Stimulated activated naive CD8-positive, alpha-beta T cell treated with anti-CD3 and anti-CD28 coated beads, Interleukin-15, amount 100 ng/mL, for 72 hours (primary cell): ENCODE data around the gene GPATCH4.

Experiments
- ATAC-seq: fragments of 150-1000 bp; cut with Tn5 transposase; 2 replicates; pipeline ENCODE4 v1.10.0; 2021; ENCODE audit warnings: mild to moderate bottlenecking, moderate library complexity
- DNase-seq, 2 donors: peaks; one replicate each; pipeline ENCODE4 v3.0.0; 2021 to 2022
- H3K27ac Mint-ChIP-seq, 2 donors: one replicate each; pipeline ENCODE4 v1.8.0; 2022; ENCODE audit warnings: mild to moderate bottlenecking in 2 of 2, mixed read lengths in 2 of 2, moderate library complexity in 2 of 2
- H3K27me3 Mint-ChIP-seq: one replicate; pipeline ENCODE4 v1.8.0; 2022; ENCODE audit warnings: mixed read lengths
- H3K4me1 Mint-ChIP-seq: one replicate; pipeline ENCODE4 v1.8.0; 2022; ENCODE audit warnings: mild to moderate bottlenecking, mixed read lengths
- H3K4me3 Mint-ChIP-seq, 2 donors: one replicate each; pipeline ENCODE4 v1.8.0; 2022; ENCODE audit warnings: mild to moderate bottlenecking in 2 of 2, mixed read lengths in 2 of 2, moderate library complexity in 1 of 2
- H3K9me3 Mint-ChIP-seq, 2 donors: one replicate each; pipeline ENCODE4 v1.8.0; 2022; ENCODE audit warnings: mixed read lengths in 2 of 2

The GPATCH4 gene

DNA sequence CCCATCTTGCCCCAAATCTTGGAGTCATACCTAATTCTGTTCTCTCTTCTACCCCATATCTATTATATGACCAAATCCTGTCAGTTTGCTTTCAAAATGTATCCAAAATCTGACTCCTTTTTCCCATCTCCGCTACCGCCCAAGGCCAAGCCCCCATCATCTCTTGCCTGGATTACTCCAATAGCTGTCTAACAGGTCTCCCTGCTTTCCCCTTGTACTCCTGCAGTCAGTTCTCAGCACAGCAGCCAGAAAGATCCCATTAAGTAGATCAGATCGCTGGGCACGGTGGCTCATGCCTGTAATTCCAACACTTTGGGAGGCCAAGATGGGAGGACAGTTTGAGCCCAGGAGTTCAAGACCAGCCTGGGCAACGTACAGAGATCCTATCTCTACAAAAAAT, 48.8 kb downstream of the GPATCH4 start:
- H3K27me3 Mint-ChIP-seq, result no peaks in the 10 kb centered on the region
- DNase-seq, result no peak
- no peaks in the 10 kb centered on the region for H3K9me3 Mint-ChIP-seq
- H3K4me3 Mint-ChIP-seq, result no peak overlapping the region
- H3K4me1 Mint-ChIP-seq, result no peaks in the 10 kb centered on the region
- ATAC-seq, result no peak
- H3K27ac Mint-ChIP-seq, result no peak overlapping the region

DNA sequence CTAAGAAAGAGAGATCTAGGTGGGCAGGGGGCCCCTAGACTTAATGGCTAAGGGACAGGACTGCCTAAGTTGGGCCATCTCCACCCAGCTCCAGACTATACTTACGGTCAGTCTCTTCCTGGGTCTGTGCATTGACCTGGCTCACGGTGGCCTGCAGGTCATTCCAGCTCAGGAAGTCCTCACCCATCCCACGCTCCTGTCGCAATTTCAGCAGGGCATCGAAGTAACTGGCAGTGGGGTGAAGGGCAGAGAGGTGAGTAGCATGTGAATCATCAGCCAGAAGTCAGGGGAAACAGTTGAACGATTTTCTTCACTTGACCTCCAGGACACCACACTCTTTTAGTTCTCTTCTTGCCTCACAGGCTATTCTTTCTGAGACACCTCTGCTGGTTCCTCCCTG, 49.4 kb downstream of the GPATCH4 start:
- Mint-ChIP-seq H3K27ac (no peak overlapping the region), H3K4me3 (no peak overlapping the region), H3K4me1 (no peaks in the 10 kb centered on the region), H3K27me3 (no peaks in the 10 kb centered on the region), H3K9me3 (no peaks in the 10 kb centered on the region)
- ATAC-seq, result no peak
- DNase-seq, result no peak

DNA sequence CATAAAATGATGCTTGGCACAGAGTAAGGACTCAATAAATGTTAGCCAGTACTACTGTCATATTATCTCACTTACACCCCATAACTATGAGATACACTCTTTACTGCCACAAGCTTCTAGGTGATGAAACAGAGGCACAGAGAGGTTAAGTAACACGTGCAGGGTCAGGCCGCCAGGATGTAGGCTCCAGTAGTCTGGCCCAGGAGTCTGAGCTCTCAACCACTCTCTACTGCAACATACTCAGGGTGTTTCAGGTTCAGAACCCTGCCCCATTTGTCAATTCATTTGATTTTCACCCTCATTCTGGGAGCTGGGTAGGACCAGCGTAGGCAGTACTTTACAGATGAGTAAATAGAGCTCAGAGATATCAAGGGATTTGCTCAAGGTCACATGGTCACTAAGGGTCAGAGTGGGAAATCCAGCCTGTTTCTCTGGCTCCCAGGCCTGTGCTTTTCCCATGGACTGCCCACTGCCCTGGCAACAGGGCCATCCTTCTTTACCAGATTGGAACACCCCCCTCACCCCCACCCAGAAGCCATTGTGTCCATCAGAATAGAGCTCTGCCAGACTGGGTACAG, 50.1 kb downstream of the GPATCH4 start:
- no peak overlapping the region for H3K4me3 Mint-ChIP-seq
- no peaks in the 10 kb centered on the region for H3K4me1 Mint-ChIP-seq
- H3K9me3 Mint-ChIP-seq, result no peaks in the 10 kb centered on the region
- DNase-seq (no peak), ATAC-seq (no peak)
- H3K27me3 Mint-ChIP-seq, result no peaks in the 10 kb centered on the region
- no peak overlapping the region for H3K27ac Mint-ChIP-seq

DNA sequence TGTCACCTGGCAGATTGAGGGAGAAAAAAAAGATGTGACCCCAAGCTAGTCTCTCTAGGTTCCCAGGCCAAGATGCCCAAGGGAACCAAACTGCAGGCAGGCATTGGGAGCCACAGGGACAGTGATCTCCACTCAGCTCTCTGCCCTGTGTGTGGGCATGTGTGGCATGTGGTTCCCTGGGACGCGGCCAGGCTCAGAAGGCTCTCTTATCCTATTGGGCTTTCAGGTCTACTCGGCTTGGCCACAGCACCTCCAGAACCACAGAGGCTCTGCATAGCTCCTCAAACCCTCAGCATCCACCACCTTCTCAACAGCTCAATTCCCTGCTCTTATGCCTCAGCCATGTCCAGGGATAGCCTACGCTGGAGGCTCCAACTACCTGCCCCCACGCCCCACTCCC, 50.9 kb downstream of the GPATCH4 start:
- ATAC-seq (no peak), DNase-seq (no peak)
- no peaks in the 10 kb centered on the region for H3K4me1 Mint-ChIP-seq
- no peaks in the 10 kb centered on the region for H3K9me3 Mint-ChIP-seq
- H3K27ac Mint-ChIP-seq, result no peak overlapping the region
- H3K4me3 Mint-ChIP-seq, result no peak overlapping the region
- no peaks in the 10 kb centered on the region for H3K27me3 Mint-ChIP-seq

DNA sequence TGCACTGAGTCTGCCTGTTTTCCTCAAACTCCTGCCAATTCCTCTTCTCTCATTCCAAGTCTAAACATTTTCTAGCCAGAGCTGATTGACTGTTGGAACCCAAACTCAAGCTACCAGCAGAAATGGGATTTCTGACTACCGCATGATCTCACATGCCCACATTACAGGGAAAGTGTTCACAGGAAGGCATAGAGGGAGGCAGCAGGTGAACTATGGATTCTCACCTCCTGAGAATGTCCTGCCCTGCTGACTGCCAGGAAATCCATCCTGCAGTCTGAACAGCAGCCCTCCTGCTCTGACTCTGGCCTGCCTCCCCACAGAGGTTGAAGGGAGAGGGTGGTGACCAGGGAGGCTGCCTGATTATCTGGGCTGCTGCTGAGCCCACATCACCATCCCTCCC, 51.4 kb downstream of the GPATCH4 start:
- DNase-seq (no peak), ATAC-seq (no peak)
- Mint-ChIP-seq H3K27me3 (no peaks in the 10 kb centered on the region), H3K9me3 (no peaks in the 10 kb centered on the region), H3K4me1 (no peaks in the 10 kb centered on the region), H3K27ac (no peak overlapping the region), H3K4me3 (no peak overlapping the region)

DNA sequence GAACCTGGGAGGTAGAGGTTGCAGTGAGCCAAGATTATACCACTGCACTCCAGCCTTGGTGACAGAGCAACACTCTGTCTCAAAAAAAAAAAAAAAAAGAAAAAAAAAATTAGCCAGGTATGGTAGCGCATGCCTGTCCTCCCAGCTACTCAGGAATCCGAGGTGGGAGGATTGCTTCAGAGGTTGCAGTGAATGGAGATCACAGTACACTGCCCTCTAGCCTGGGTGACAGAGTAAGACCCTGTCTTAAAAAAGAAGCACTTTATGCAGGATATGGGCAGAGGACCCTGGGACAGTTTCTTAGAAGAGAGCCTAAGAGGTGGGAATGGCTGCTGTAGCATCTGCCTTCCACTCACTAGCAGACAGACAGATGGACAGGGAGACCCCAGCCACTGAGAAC, 51.9 kb downstream of the GPATCH4 start:
- no peak overlapping the region for H3K27ac Mint-ChIP-seq
- H3K4me1 Mint-ChIP-seq, result no peaks in the 10 kb centered on the region
- H3K4me3 Mint-ChIP-seq, result no peak overlapping the region
- no peaks in the 10 kb centered on the region for H3K9me3 Mint-ChIP-seq
- H3K27me3 Mint-ChIP-seq, result no peaks in the 10 kb centered on the region
- DNase-seq, result no peak
- no peak for ATAC-seq

DNA sequence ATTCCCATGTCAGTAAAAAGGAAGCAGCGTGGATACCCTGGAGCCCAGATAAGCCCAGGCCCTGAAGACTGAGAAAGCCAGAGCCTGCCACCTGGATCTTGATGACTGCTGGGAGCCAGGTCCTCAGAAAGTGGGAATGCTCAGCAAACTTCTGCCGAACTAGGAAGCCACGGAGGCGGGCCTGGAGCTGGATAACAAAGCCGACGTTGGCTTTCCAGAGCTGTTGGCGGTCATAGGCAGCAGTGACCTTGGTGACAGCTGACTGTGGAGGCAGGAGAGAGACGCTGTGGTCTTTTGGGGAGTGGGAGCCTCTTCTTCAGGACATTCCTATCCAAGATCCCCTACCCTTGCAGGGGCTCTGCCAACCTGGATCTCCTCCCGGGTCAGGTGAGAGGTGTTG, 53.3 kb downstream of the GPATCH4 start:
- Mint-ChIP-seq H3K4me1 (no peaks in the 10 kb centered on the region), H3K4me3 (no peak overlapping the region), H3K27me3 (no peaks in the 10 kb centered on the region), H3K9me3 (no peaks in the 10 kb centered on the region), H3K27ac (no peak overlapping the region)
- no peak for DNase-seq
- ATAC-seq, result no peak

DNA sequence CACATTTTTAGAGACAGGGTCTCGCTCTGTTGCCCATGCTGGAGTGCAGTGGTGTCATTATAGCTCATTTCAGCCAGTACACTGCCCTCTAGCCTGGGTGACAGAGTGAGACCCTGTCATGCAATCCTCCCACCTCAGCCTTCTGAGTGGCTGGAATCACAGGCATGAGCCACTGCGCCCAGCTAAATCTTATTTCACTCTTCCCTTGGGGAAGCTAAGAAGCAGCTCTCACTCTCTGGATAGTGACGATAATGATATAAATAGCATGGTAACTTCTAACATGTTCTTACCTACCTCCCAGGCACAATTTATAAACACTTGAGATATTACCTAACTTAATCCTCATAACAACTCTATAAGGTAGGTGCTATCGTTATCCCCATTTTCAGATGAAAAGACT, 53.8 kb downstream of the GPATCH4 start:
- Mint-ChIP-seq H3K27ac (no peak overlapping the region), H3K4me1 (no peaks in the 10 kb centered on the region), H3K4me3 (no peak overlapping the region), H3K27me3 (no peaks in the 10 kb centered on the region), H3K9me3 (no peaks in the 10 kb centered on the region)
- DNase-seq, result no peak
- no peak for ATAC-seq

DNA sequence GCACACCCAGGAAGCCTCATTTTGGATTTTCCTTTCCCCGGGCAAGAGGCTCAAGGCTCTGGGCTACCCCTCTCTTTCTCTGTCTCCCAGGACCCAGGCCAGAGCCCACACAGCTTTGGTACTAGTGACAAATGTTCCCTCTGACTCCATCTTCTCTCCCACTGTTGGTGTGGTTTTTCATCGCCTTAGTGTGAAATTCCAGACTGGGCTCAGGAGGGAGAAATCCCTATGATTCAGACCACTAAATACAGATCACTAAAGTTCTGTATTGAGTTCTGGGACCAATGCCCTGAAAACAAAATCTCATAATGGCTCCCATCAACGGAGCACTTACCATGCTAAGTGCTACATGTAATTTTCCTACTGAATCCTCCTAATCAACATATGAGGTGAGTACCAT, 55.0 kb downstream of the GPATCH4 start:
- ATAC-seq, result no peak
- no peak overlapping the region for H3K4me3 Mint-ChIP-seq

DNA sequence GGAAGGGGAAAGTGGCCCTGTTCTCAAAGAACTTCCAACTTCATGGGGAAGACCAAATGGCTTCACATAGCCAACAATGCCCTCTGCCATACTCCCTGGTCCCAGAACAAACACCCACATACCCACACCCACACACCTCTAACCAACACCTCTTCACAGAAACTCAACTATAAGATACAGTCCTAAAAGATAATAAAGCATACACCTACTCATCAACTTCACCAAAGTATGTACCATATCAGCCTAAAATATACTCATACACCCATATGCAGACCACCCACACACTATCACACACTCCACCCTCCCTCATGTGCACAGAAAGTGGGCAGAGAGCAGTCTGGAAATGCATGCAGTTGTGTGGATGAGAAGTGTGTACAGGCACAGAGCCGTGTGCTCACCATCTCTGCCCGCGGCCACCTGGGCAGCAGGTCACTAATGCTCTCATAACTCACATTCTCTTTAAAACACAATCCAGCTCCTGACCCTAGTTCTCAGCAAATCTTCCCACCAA, 56.6 kb downstream of the GPATCH4 start:
- Mint-ChIP-seq H3K27me3 (no peaks in the 10 kb centered on the region), H3K4me3 (no peak overlapping the region), H3K27ac (no peak overlapping the region), H3K9me3 (no peaks in the 10 kb centered on the region), H3K4me1 (no peaks in the 10 kb centered on the region)
- ATAC-seq, result no peak
- no peak for DNase-seq

More for the DNA sequence above, 55.0 kb downstream of the GPATCH4 start:
- Mint-ChIP-seq H3K9me3 (no peaks in the 10 kb centered on the region), H3K27ac (no peak overlapping the region), H3K4me1 (no peaks in the 10 kb centered on the region), H3K27me3 (no peaks in the 10 kb centered on the region)
- no peak for DNase-seq
